GM12801 (cell line): Measurements from ENCODE around the gene PUS1.

Experiments used
- CTCF ChIP-seq: IDR thresholded peaks from one replicate; pipeline ENCODE4 v1.5.1; 2011; ENCODE audit warnings: control low read depth; ENCODE audit not compliant: insufficient read length; ENCODE audit errors: extremely low read depth

Gene PUS1

DNA sequence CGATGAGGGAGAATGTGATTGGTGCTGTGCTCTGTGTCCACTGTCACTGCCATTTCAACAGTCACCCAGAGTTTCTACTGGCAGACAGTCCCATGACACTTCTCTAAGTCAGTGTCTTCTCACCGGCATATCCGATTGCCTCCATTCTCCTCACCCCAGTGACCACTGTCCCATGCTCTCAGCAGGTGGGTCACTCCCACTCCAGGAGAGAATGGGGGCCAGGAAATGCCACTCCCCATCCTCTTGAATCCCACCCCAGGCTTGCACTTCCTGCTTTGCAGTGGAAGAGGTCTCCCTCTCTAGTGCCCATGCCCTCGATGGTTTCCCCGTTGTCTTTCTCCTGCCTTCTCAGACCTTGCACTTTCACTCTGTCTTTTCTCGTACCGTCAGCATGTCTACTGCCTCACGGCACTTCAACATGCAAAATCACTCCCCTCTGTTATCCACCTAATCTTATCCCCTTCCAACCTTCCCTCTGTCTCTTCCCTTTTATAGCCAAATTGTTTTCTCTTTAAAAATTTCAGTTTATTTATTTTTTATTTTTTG is 18.5 kb downstream of the PUS1 start:
- TF ChIP-seq CTCF, result no peak

DNA sequence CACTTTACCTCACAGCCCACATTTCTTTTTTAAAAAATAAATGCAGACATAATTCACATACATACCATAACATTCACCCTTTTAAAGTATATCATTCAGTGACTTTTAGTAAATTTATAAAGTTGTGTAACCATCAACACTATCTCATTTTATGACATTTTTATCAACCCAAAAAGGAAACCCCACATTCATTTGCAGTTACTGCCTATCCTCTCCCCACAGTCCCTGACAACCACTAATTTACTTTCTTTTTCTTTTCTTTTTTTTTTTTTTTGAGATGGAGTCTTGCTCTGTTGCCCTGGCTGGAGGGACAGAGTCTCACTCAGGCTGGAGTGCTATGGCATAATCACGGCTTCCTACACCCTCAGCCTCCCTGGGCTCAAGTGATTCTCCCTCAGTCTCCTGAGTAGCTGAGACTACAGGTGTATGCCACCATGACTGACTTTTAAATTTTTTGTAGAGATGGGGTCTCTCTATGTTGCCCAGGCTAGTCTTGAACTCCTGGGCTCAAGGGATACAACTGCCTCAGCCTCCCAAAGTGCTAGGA is 19.2 kb downstream of the PUS1 start:
- no peak for TF ChIP-seq CTCF

- TF ChIP-seq CTCF, result no peak
Observed at GRCh38 chr12:131949431-131950181, 20.5 kb downstream of the PUS1 start, which contains the start of gene EP400. Gene EP400, plus strand, starts transcription at chr12:131949942. Its CDS starts 10,678 bp downstream, at chr12:131960620.

DNA sequence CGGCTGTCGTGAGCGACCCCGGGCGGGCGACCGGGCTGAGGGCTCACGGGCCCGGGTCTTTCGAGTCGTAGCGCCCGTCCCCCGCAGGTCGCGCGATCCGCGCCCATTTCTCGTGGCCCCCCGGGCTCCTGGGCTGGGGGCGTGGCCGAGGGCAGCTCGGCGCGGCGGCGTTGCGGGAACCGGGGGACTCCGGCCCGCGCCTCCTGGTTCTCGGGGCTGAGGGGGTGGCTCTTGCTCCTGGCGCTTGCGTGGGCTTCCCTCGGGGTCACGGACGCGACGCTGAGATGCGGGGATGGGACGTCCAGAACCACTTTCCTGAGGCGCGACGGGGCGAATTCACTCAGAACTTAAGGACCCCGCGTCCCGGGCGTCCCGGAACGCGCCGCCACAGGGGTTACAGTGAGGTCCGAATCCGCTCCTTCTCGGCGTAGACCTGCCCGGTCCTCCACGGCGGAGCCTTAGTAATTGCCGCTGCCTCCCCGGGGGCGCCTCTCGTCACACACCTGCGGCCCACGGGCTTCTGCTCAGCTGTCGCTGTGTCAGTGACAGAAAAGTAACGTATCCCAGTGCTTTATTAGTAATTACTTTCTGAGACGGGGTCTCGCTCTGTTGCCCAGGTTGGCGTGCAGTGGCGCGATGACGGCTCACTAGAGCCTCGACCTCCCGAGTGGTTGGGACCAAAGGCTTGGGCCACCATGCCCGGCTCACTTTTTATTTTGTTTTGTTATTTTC is 21.3 kb downstream of the PUS1 start:
- no peak for TF ChIP-seq CTCF

DNA sequence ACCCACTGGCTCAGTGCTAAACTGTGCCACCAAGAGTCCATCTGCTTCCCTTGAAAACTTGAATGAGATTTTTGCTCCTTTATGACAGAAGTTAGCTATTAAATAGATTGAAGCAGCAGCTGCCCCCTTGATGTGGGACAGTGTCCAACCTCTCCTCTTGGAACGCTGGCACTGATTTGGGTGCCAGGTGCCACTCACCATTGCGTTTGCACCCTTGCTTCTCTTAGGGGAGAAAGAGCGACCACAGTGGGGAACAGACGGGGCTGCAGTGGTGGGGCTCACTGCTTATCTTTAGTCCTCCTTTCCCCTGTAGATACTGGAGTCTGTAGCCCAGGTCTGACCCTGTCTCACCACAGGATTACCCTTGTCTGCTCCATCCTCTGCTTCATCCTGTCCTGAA is 30.0 kb downstream of the PUS1 start:
- no peak for TF ChIP-seq CTCF

DNA sequence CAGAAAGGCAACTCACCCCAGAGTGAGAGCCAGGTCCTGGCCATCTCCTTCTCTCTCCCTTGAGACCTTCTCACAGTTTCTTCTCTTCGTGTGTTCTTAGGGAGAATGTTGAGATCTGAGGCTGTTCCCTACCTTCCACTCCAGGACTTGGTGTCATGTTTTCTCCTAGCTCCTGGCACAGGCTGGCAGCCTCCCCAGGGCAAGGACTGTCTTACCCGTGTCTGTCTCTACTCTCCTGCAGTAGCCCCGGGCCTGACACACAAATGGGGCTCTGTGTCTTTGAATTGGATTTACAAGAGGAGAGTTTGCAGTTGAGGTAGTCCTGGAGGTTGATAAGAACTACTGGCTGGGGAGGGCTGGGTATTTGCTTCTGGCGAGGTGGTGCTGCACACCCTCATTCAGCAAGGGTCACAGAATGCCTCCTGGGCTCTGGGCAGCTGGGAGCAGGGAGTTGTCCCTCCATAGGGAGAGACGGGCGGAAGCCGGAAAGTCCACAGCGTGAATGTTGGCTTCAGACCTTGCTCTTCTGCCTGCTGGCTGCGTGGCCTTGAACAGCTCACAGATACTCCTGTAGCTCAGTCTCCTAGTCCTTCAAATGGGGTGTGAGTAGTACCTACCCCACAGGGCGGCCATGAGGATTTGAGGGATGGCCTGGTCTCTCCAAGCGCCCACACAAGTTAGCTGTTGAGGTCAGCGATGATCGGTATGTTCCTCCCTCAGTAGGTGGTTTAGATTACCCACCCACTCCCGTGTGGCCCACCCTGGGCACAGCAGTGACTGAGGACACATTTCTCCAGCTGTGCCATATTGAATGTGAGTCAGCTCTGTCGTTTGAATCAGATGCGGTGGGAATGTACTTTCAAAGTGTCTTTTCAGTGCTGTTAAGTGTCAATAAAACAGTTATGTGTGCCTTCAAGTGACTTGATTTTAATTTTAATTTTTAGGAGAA is 30.8 kb downstream of the PUS1 start:
- no peak for TF ChIP-seq CTCF

DNA sequence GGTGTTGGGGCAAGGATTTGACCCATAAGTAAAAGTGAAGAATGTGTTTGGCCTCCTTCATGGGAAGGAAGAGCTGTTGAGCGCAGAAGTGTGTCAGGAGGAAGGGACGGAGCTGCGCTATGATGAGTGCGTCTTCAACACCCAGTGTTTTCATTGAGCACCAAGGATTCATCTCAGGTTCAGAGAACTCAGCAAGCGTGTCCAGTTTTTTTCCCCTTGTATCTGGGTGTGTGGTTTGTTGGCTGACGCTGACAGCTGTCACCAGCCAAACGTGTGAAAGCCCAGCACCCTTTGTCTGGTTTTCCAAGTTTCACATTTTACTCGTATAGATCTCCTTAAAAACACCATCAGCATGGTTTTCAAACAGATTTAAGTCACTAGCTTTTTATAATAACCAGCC is 33.0 kb downstream of the PUS1 start:
- no peak for TF ChIP-seq CTCF
